IMR-90 (cell line): ENCODE data around the gene MYBL2. TPM values are rescaled to one million over a fixed set of nuclear protein-coding genes. Genes with fewer than 3 reads are reported as not detected.

ENCODE experiments used
- ATAC-seq: fragments of 200-7000 bp; cut with Tn5 transposase; 2 replicates; pipeline ENCODE4 v1.9.1; 2020; ENCODE audit warnings: low read depth, mild to moderate bottlenecking, moderate library complexity
- BruUV-seq: library from RNA; stranded (reverse); fragments of 400-500 nt; replicated peaks from 2 replicates; lab custom pipeline; 2021; lab: Mats Ljungman, UMichigan
- CTCF ChIA-PET: fragments of 300-600 bp; formaldehyde crosslinking; extraction: SDS; loops from one replicate; lab custom pipeline; 2021; ENCODE audit warnings: antibody characterized with exemption; lab: Yijun Ruan, JAX
- POLR2A ChIA-PET: fragments of 300-600 bp; sonication (Branson Sonifier 250); formaldehyde crosslinking; loops from one replicate; lab custom pipeline; 2022; ENCODE audit warnings: antibody characterized with exemption; ENCODE audit not compliant: unreplicated experiment; lab: Charles Lee
- DNase-seq: peaks from one replicate; pipeline ENCODE4 v3.0.0; 2013
- H2AFZ ChIP-seq: replicated peaks from 2 replicates; pipeline ENCODE3; 2013; ENCODE audit warnings: low read length, mild to moderate bottlenecking; ENCODE audit not compliant: poor library complexity
- H2AK5ac ChIP-seq: 2 replicates; pipeline ENCODE4 v1.6.1; 2013; ENCODE audit warnings: low read depth, low read length, inconsistent platforms
- H2AK9ac ChIP-seq: replicated peaks from 2 replicates; pipeline ENCODE3; 2013; ENCODE audit warnings: mild to moderate bottlenecking, low read depth, low read length, moderate library complexity; ENCODE audit not compliant: poor library complexity
- H2BK120ac ChIP-seq: 2 replicates; pipeline ENCODE4 v1.6.1; 2013; ENCODE audit warnings: low read depth, low read length, inconsistent platforms
- H2BK15ac ChIP-seq: 3 replicates; pipeline ENCODE4 v1.6.1; 2013; ENCODE audit warnings: low read depth, low read length, inconsistent platforms
- H2BK20ac ChIP-seq: 2 replicates; pipeline ENCODE4 v1.6.1; 2013; ENCODE audit warnings: low read depth, mild to moderate bottlenecking, inconsistent platforms, low read length, moderate library complexity
- H2BK5ac ChIP-seq: 2 replicates; pipeline ENCODE4 v1.6.1; 2013; ENCODE audit warnings: mild to moderate bottlenecking, low read depth, low read length, inconsistent platforms; ENCODE audit not compliant: poor library complexity, severe bottlenecking
- H3K14ac ChIP-seq: replicated peaks from 2 replicates; pipeline ENCODE4 v1.6.1; 2013; ENCODE audit warnings: low read depth, low read length, inconsistent platforms
- H3K18ac ChIP-seq: 2 replicates; pipeline ENCODE4 v1.6.1; 2013; ENCODE audit warnings: low read depth, low read length, control low read depth
- H3K23ac ChIP-seq: 2 replicates; pipeline ENCODE4 v1.6.1; 2013; ENCODE audit warnings: low read depth, low read length, inconsistent platforms
- H3K27ac ChIP-seq: 2 replicates; pipeline ENCODE4 v1.5.1; 2013; ENCODE audit warnings: mild to moderate bottlenecking, control low read depth, low read length; ENCODE audit not compliant: insufficient read depth
- H3K27me3 ChIP-seq: 2 replicates; pipeline ENCODE4 v1.6.1; 2013; ENCODE audit warnings: low read length; ENCODE audit not compliant: control insufficient read depth, insufficient read depth
- H3K36me3 ChIP-seq: 2 replicates; pipeline ENCODE4 v1.6.1; 2013; ENCODE audit warnings: low read length, mixed read lengths; ENCODE audit not compliant: control insufficient read depth, insufficient read depth
- H3K4ac ChIP-seq: 2 replicates; pipeline ENCODE4 v1.6.1; 2013; ENCODE audit warnings: low read depth, low read length, inconsistent platforms
- H3K4me1 ChIP-seq: 2 replicates; pipeline ENCODE4 v1.6.1; 2013; ENCODE audit warnings: low read length, mixed read lengths; ENCODE audit not compliant: control insufficient read depth, insufficient read depth
- H3K4me2 ChIP-seq: 2 replicates; pipeline ENCODE4 v1.6.1; 2013; ENCODE audit warnings: low read depth, mild to moderate bottlenecking, control low read depth, low read length, moderate library complexity
- H3K4me3 ChIP-seq: 2 replicates; pipeline ENCODE4 v1.5.1; 2013; ENCODE audit warnings: low read depth, mild to moderate bottlenecking, control low read depth, low read length, moderate library complexity; ENCODE audit not compliant: insufficient read depth
- H3K56ac ChIP-seq: 2 replicates; pipeline ENCODE4 v1.6.1; 2013; ENCODE audit warnings: low read length, inconsistent platforms; ENCODE audit not compliant: insufficient read depth; ENCODE audit errors: extremely low read depth
- H3K79me1 ChIP-seq, 2 experiments: 2 replicates each; pipeline ENCODE4 v1.6.1; 2013; ENCODE audit warnings: low read length in 2 of 2, inconsistent platforms in 1 of 2, low read depth in 1 of 2
- H3K9ac ChIP-seq: 2 replicates; pipeline ENCODE4 v1.6.1; 2013; ENCODE audit warnings: low read depth, low read length, control low read depth
- H3K9me1 ChIP-seq: 2 replicates; pipeline ENCODE4 v1.6.1; 2013; ENCODE audit warnings: low read length, inconsistent platforms; ENCODE audit not compliant: insufficient read depth
- H3K9me3 ChIP-seq: 2 replicates; pipeline ENCODE4 v1.6.1; 2013; ENCODE audit warnings: low read length; ENCODE audit not compliant: control insufficient read depth, insufficient read depth
- H4K20me1 ChIP-seq: 2 replicates; pipeline ENCODE4 v1.6.1; 2013; ENCODE audit warnings: low read length, inconsistent platforms; ENCODE audit not compliant: insufficient read depth
- H4K5ac ChIP-seq: 2 replicates; pipeline ENCODE4 v1.6.1; 2013; ENCODE audit warnings: mild to moderate bottlenecking, low read depth, low read length, control low read depth
- H4K8ac ChIP-seq, 2 experiments: 2 replicates each; pipeline ENCODE4 v1.6.1; 2013; ENCODE audit warnings: low read depth in 2 of 2, low read length in 2 of 2, control low read depth in 1 of 2, inconsistent platforms in 1 of 2
- H4K91ac ChIP-seq: 2 replicates; pipeline ENCODE4 v1.6.1; 2013; ENCODE audit warnings: low read depth, low read length, inconsistent platforms; ENCODE audit not compliant: insufficient read depth
- BHLHE40 ChIP-seq: fragments of 150-350 bp; IDR thresholded peaks from 2 replicates; pipeline ENCODE4 v1.6.1; 2016; ENCODE audit warnings: mild to moderate bottlenecking, low read depth, low read length
- MAFK ChIP-seq: IDR thresholded peaks from 2 replicates; pipeline ENCODE4 v1.6.1; 2012; ENCODE audit warnings: low read depth, low read length, improper control_type of control experiment
- MAZ ChIP-seq: IDR thresholded peaks from 2 replicates; pipeline ENCODE4 v1.6.1; 2012; ENCODE audit warnings: low read depth, mild to moderate bottlenecking, low read length, improper control_type of control experiment, moderate library complexity, borderline replicate concordance
- RAD21 ChIP-seq: IDR thresholded peaks from 2 replicates; pipeline ENCODE4 v1.6.1; 2012; ENCODE audit warnings: low read length, improper control_type of control experiment
- RFX5 ChIP-seq: IDR thresholded peaks from 2 replicates; pipeline ENCODE4 v1.8.0; 2012; ENCODE audit warnings: low read depth, mild to moderate bottlenecking, low read length, moderate library complexity
- WGBS, 2 experiments: methylation state at CpG; one replicate each; pipeline versions ENCODE4 v1.1.5 to v1.1.7; 2013; ENCODE audit warnings: missing lambda C conversion rate in 2 of 2; ENCODE audit not compliant: insufficient read length in 1 of 2; ENCODE audit errors: extremely low coverage in 2 of 2; 5-methylcytosine and 5-hydroxymethylcytosine counted together
- dilution Hi-C: fragments of 300-500 bp; cut with HindIII; formaldehyde crosslinking; loops from one replicate; pipeline ENCODE4 v1.14.3; 2018; ENCODE audit warnings: low sequenced_read_pairs; ENCODE audit not compliant: unreplicated experiment
- in situ Hi-C: fragments of 300-500 bp; cut with MboI; formaldehyde crosslinking; loops from 3 replicates; pipeline ENCODE4 v1.14.3; 2019; ENCODE audit warnings: low sequenced_read_pairs, inconsistent platforms, mixed read lengths
- intact Hi-C: fragments of 100-400 bp; cut with micrococcal nuclease; formaldehyde crosslinking; loops from 2 replicates; pipeline ENCODE4 v1.10.0; 2022
- polyA plus RNA-seq, 3 experiments: library from polyadenylated mRNA; depleted of rRNA; stranded (reverse); fragments of >200 nt; gene quantifications; 2 replicates each; pipeline ENCODE4 v1.2.3, GENCODE V29; 2012; ENCODE audit warnings: low replicate concordance in 1 of 3
- total RNA-seq: library from RNA; depleted of rRNA; stranded (reverse); fragments of >200 nt; gene quantifications from 2 replicates; pipeline ENCODE4 v1.2.3, GENCODE V29; 2012
- TF ChIP-seq, protein P1 (sequence below): fragments of 150-350 bp; IDR thresholded peaks from 2 replicates; pipeline ENCODE4 v1.6.1; 2017; ENCODE audit warnings: mild to moderate bottlenecking, antibody characterized with exemption, low read length, low read depth
- TF ChIP-seq, protein P2 (sequence below): fragments of 150-350 bp; IDR thresholded peaks from 2 replicates; pipeline ENCODE4 v1.6.1; 2016; ENCODE audit warnings: low read depth, mild to moderate bottlenecking, low read length, moderate library complexity, borderline replicate concordance

MYBL2 gene
- total and polyA plus RNA-seq, 2 of the 4 experiments (the other 2 are of a cell fraction), result 12.4 to 23.1 TPM

DNA sequence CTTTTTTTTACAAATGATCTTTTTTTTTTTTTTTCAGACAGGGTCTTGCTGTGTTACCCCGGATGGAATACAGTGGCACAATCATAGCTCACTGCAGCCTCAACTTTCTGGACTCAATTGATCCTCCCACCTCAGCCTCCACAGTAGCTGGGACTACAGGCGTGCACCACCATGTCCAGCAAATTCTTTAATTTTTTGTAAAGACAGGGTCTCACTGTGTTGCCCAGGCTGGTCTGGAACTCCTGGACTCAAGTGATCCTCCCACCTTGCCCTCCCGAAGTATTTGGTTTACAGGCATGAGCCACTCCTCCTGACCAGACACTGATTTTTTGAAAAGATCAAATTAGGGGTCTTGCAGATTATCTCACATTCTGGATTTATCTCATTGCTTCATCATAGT, 11.0 kb upstream of the MYBL2 start:
- Histone ChIP-seq H3K27me3 (no peaks in the 10 kb centered on the region), H2AFZ (no peak overlapping the region), H3K79me1 (peaks cover 0 to 5% of the 10 kb centered on the region in 2 experiments; a peak in 1 of 4 replicates), H3K27ac (no peak overlapping the region), H2BK20ac (no peak overlapping the region), H3K14ac (no peak overlapping the region), H3K18ac (no peak overlapping the region), H4K20me1 (no peaks in the 10 kb centered on the region), H3K4me1 (peaks cover 2% of the 10 kb centered on the region; the same call in 1 of the 2 replicates), H3K9me3 (no peaks in the 10 kb centered on the region), H3K9me1 (0 out of 2 replicates have a peak, but pooled peaks cover 4% of the 10 kb centered on the region), H4K8ac (no peak overlapping the region), H2BK5ac (no peak overlapping the region), H3K56ac (no peak overlapping the region), H4K91ac (no peak overlapping the region), H3K23ac (no peak overlapping the region), H2BK15ac (no peak overlapping the region), H2AK5ac (no peak overlapping the region), H2AK9ac (no peak overlapping the region), H3K4me3 (no peak overlapping the region), H4K5ac (no peak overlapping the region), H3K36me3 (no peaks in the 10 kb centered on the region), H2BK120ac (no peak overlapping the region), H3K4me2 (no peak overlapping the region), H3K9ac (no peak overlapping the region), H3K4ac (no peak overlapping the region)
- CTCF ChIA-PET, result no interaction called here
- ATAC-seq, result no peak
- dilution Hi-C loops, result no loop called here
- intact Hi-C loops, result no loop called here
- in situ Hi-C loops, result no loop called here
- 100% methylated on average over 1 of the region's 3 CpGs; no CpG with 5 or more reads in 1 of the 2 experiments for WGBS, 2 experiments
- POLR2A ChIA-PET, result no interaction called here
- TF ChIP-seq RFX5 (no peak), MAZ (no peak), MAFK (no peak), BHLHE40 (no peak), RAD21 (no peak)
- TF ChIP-seq, protein P1, sequence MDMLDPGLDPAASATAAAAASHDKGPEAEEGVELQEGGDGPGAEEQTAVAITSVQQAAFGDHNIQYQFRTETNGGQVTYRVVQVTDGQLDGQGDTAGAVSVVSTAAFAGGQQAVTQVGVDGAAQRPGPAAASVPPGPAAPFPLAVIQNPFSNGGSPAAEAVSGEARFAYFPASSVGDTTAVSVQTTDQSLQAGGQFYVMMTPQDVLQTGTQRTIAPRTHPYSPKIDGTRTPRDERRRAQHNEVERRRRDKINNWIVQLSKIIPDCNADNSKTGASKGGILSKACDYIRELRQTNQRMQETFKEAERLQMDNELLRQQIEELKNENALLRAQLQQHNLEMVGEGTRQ, result no peak
- TF ChIP-seq, protein P2, sequence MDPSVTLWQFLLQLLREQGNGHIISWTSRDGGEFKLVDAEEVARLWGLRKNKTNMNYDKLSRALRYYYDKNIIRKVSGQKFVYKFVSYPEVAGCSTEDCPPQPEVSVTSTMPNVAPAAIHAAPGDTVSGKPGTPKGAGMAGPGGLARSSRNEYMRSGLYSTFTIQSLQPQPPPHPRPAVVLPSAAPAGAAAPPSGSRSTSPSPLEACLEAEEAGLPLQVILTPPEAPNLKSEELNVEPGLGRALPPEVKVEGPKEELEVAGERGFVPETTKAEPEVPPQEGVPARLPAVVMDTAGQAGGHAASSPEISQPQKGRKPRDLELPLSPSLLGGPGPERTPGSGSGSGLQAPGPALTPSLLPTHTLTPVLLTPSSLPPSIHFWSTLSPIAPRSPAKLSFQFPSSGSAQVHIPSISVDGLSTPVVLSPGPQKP, result no peak
- no peak for DNase-seq
- BruUV-seq, result no TSS peak
